HG02970 (cell line): ENCODE measurements around the gene SLC12A5.

Experiments used
- ATAC-seq: cut with Tn5 transposase; IDR thresholded peaks from one replicate; pipeline ENCODE4 v1.9.1; 2021; ENCODE audit warnings: mild to moderate bottlenecking, moderate library complexity, moderate number of reproducible peaks; ENCODE audit not compliant: unreplicated experiment, low FRiP score

The SLC12A5 gene

GRCh38 chr20:46100988-46101387 is 72.0 kb downstream of the SLC12A5 start:
- ATAC-seq = no peak

GRCh38 chr20:46101957-46102356 is 72.9 kb downstream of the SLC12A5 start:
- no peak for ATAC-seq

- ATAC-seq = no peak
Observed at GRCh38 chr20:46102940-46103339, 73.9 kb downstream of the SLC12A5 start.

GRCh38 chr20:46104262-46104661 is 75.2 kb downstream of the SLC12A5 start:
- no peak for ATAC-seq

GRCh38 chr20:46107061-46107460 is 78.0 kb downstream of the SLC12A5 start:
- ATAC-seq = no peak

- peak; percentile 74 for ATAC-seq
Observed at GRCh38 chr20:46108435-46108841, 79.4 kb downstream of the SLC12A5 start.

GRCh38 chr20:46108976-46109375 is 80.0 kb downstream of the SLC12A5 start:
- no peak for ATAC-seq
